Activated T-cell treated with anti-CD3 and anti-CD28 coated beads, Interleukin-2, amount 50 U/mL, for 4 hours (primary cell): ENCODE results near the gene TANGO2. TPM values are rescaled to one million over a fixed set of nuclear protein-coding genes. Genes with fewer than 3 reads are reported as not detected.

Experiments
- ATAC-seq, 2 donors: fragments of 200-7000 bp; cut with Tn5 transposase; one replicate each; pipeline ENCODE4 v1.10.0; 2021
- DNase-seq: peaks from one replicate; pipeline ENCODE4 v3.0.0-alpha.2; 2020
- H3K27me3 Mint-ChIP-seq: one replicate; pipeline ENCODE4 v1.8.0; 2021; ENCODE audit warnings: low read depth, mixed read lengths
- H3K36me3 Mint-ChIP-seq: one replicate; pipeline ENCODE4 v1.8.0; 2022; ENCODE audit warnings: mixed read lengths; ENCODE audit not compliant: insufficient read depth
- H3K4me1 Mint-ChIP-seq: one replicate; pipeline ENCODE4 v1.8.0; 2021; ENCODE audit warnings: low read depth, mixed read lengths
- H3K4me3 Mint-ChIP-seq: one replicate; pipeline ENCODE4 v1.8.0; 2021; ENCODE audit warnings: mild to moderate bottlenecking, moderate library complexity, mixed read lengths
- H3K9me3 Mint-ChIP-seq: one replicate; pipeline ENCODE4 v1.8.0; 2021; ENCODE audit warnings: mixed read lengths
- total RNA-seq, 3 donors: library from RNA; stranded (reverse); gene quantifications; one replicate each; pipeline ENCODE4 v1.2.1, GENCODE V29; 2021

Gene TANGO2
- total RNA-seq, 3 donors from 2014 or later = 23.1 to 26.8 (median 25.3) TPM

- Mint-ChIP-seq H3K36me3 (no peaks in the 10 kb centered on the region), H3K4me1 (no peaks in the 10 kb centered on the region), H3K4me3 (no peak overlapping the region), H3K9me3 (no peaks in the 10 kb centered on the region), H3K27me3 (no peaks in the 10 kb centered on the region)
- ATAC-seq (no peak), DNase-seq (no peak)
Observed at GRCh38 chr22:20068640-20069039, 47.7 kb downstream of the TANGO2 start.

GRCh38 chr22:20069331-20070042, 48.6 kb downstream of the TANGO2 start:
- Mint-ChIP-seq H3K4me3 (no peak overlapping the region), H3K36me3 (no peaks in the 10 kb centered on the region)
- ATAC-seq = no peak

GRCh38 chr22:20071524-20071972, 50.6 kb downstream of the TANGO2 start:
- DNase-seq = no peak
- Mint-ChIP-seq H3K4me3 (no peak overlapping the region), H3K36me3 (no peaks in the 10 kb centered on the region), H3K27me3 (no peaks in the 10 kb centered on the region), H3K4me1 (no peaks in the 10 kb centered on the region), H3K9me3 (no peaks in the 10 kb centered on the region)
- no peak for ATAC-seq

More at GRCh38 chr22:20069331-20070042, 48.6 kb downstream of the TANGO2 start:
- H3K4me1 Mint-ChIP-seq = no peaks in the 10 kb centered on the region
- no peaks in the 10 kb centered on the region for H3K9me3 Mint-ChIP-seq
- no peak for DNase-seq
- no peaks in the 10 kb centered on the region for H3K27me3 Mint-ChIP-seq

GRCh38 chr22:20076627-20077172, 55.8 kb downstream of the TANGO2 start:
- Mint-ChIP-seq H3K9me3 (no peaks in the 10 kb centered on the region), H3K36me3 (no peaks in the 10 kb centered on the region), H3K4me1 (peaks cover 12% of the 10 kb centered on the region), H3K27me3 (no peaks in the 10 kb centered on the region), H3K4me3 (no peak overlapping the region)
- DNase-seq = no peak
- no peak for ATAC-seq

GRCh38 chr22:20079745-20080444, 59.0 kb downstream of the TANGO2 start, which contains the start of gene DGCR8:
TSS of gene DGCR8 (plus strand) at chr22:20080241. CDS start at chr22:20085964, 5,723 bp downstream.
- DNase-seq (peak; percentile 59), ATAC-seq (peak; percentile 96 to 97)
- Mint-ChIP-seq H3K4me1 (peaks cover 39% of the 10 kb centered on the region), H3K27me3 (no peaks in the 10 kb centered on the region), H3K4me3 (peak within 1 kb of the TSS; percentile 87), H3K36me3 (peaks cover 2% of the 10 kb centered on the region), H3K9me3 (no peaks in the 10 kb centered on the region)

- ATAC-seq (peak; percentile 82 to 83), DNase-seq (peak; percentile 64)
- Mint-ChIP-seq H3K4me1 (peaks cover 45% of the 10 kb centered on the region), H3K36me3 (peaks cover 3% of the 10 kb centered on the region), H3K4me3 (peak overlapping the region; percentile 85), H3K9me3 (no peaks in the 10 kb centered on the region), H3K27me3 (no peaks in the 10 kb centered on the region)
Observed at GRCh38 chr22:20080445-20080775, 59.5 kb downstream of the TANGO2 start.

- ATAC-seq (no peak), DNase-seq (no peak)
- Mint-ChIP-seq H3K4me1 (peaks cover 45% of the 10 kb centered on the region), H3K36me3 (peaks cover 4% of the 10 kb centered on the region), H3K4me3 (peak overlapping the region; percentile 85), H3K9me3 (no peaks in the 10 kb centered on the region), H3K27me3 (no peaks in the 10 kb centered on the region)
Observed at GRCh38 chr22:20080776-20081654, 60.1 kb downstream of the TANGO2 start.

- no peak for DNase-seq
- peak overlapping the region; percentile 29 for H3K4me3 Mint-ChIP-seq
- no peak for ATAC-seq
- peaks cover 55% of the 10 kb centered on the region for H3K4me1 Mint-ChIP-seq
- peaks cover 23% of the 10 kb centered on the region for H3K36me3 Mint-ChIP-seq
- H3K9me3 Mint-ChIP-seq = no peaks in the 10 kb centered on the region
- H3K27me3 Mint-ChIP-seq = no peaks in the 10 kb centered on the region
Observed at GRCh38 chr22:20083157-20083890, 62.4 kb downstream of the TANGO2 start.

GRCh38 chr22:20083891-20084546, 63.1 kb downstream of the TANGO2 start:
- Mint-ChIP-seq H3K27me3 (no peaks in the 10 kb centered on the region), H3K36me3 (peaks cover 25% of the 10 kb centered on the region), H3K4me3 (peak overlapping the region; percentile 7), H3K4me1 (peaks cover 55% of the 10 kb centered on the region), H3K9me3 (no peaks in the 10 kb centered on the region)
- DNase-seq (no peak), ATAC-seq (no peak)

GRCh38 chr22:20084547-20085413, 63.9 kb downstream of the TANGO2 start:
- peaks cover 30% of the 10 kb centered on the region for H3K36me3 Mint-ChIP-seq
- H3K4me1 Mint-ChIP-seq = peaks cover 53% of the 10 kb centered on the region
- no peak for DNase-seq
- H3K9me3 Mint-ChIP-seq = no peaks in the 10 kb centered on the region
- no peaks in the 10 kb centered on the region for H3K27me3 Mint-ChIP-seq
- H3K4me3 Mint-ChIP-seq = no peak overlapping the region
- ATAC-seq = no peak

GRCh38 chr22:20085651-20086050, 64.7 kb downstream of the TANGO2 start:
- H3K4me1 Mint-ChIP-seq = peaks cover 57% of the 10 kb centered on the region
- no peak for DNase-seq
- peaks cover 36% of the 10 kb centered on the region for H3K36me3 Mint-ChIP-seq
- H3K9me3 Mint-ChIP-seq = no peaks in the 10 kb centered on the region
- no peak for ATAC-seq
- H3K27me3 Mint-ChIP-seq = no peaks in the 10 kb centered on the region
- no peak overlapping the region for H3K4me3 Mint-ChIP-seq

GRCh38 chr22:20086101-20086599, 65.2 kb downstream of the TANGO2 start:
- no peak for DNase-seq
- H3K27me3 Mint-ChIP-seq = no peaks in the 10 kb centered on the region
- H3K36me3 Mint-ChIP-seq = peaks cover 39% of the 10 kb centered on the region
- H3K9me3 Mint-ChIP-seq = no peaks in the 10 kb centered on the region
- no peak for ATAC-seq
- peaks cover 56% of the 10 kb centered on the region for H3K4me1 Mint-ChIP-seq
- H3K4me3 Mint-ChIP-seq = no peak overlapping the region
